C1 segment of cervical spinal cord (tissue), 14 donors: ENCODE results near the gene ACVR2B.

Experiments used
- DNase-seq, 14 donors: peaks; one replicate each; lab custom pipeline; 2025; lab: John Stamatoyannopoulos, UW

Gene ACVR2B

DNA sequence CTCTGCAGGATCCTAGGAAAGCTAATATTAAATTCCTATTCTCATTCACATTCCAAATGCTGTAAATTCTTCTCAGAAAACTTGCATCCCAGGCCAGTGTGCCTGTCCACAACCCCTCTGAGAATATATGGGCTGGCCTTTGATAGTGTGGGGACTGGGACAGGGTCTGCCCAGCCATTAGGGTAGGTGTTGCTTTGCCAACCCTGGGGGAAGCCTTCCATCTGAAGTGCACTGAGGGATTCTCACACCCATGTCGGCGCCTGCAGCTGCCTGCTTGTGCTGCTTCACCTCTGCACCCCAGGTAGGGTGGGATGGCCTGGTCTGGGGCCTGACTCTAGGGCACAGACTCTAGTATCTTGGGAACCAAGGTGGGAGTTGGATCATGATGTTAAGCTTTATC is 27.2 kb downstream of the ACVR2B start:
- no peak for DNase-seq

DNA sequence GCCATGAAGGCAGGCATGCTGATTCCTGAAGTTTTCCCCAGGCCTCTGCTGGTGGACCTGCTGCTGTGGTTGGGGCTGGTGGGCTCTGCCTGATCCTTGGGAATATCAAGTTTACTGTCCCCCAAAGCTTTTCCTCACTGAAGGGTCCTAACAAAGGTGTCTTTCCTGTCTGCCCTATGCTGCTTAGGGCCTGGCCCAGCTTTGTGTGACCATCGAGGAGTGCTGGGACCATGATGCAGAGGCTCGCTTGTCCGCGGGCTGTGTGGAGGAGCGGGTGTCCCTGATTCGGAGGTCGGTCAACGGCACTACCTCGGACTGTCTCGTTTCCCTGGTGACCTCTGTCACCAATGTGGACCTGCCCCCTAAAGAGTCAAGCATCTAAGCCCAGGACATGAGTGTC is 29.3 kb downstream of the ACVR2B start:
- no peak for DNase-seq

DNA sequence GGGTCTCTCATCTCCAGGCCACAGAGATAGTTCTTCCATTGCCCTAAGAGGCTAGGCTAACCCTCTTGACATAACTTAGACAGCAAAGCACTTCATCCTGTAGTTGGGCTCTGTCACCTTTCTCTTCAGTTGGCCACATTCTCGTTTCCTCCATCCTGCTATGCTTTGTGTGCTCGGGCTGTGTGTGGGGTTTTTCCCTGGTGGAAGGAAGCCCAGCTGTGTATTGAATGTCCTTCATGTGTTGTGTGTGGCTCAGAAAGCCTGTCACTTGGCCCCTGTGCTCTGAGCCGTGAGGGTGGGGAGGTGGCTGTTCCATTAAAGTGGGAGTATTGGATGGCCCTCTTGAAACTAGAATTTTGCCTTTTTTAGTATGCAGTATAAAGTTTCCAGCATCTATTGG is 33.6 kb downstream of the ACVR2B start:
- DNase-seq = no peak

DNA sequence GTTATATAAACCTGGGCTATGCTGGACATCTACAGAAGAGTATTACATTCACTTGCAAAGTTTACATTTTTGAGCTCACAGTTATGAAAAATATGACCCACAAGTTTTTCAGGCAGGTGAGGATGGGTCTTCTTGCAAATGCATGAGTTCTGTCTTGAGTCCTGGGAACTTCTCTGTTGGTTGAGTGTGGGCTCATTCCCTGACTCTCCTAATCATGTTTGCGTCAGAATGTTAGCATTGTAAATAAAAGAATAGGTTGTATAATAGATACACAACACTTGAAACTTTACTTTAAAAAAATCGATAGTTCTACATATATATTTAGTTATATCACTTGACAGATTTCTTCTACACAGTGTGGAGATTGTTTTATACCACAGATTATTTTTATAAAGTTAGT is 35.3 kb downstream of the ACVR2B start:
- no peak for DNase-seq

DNA sequence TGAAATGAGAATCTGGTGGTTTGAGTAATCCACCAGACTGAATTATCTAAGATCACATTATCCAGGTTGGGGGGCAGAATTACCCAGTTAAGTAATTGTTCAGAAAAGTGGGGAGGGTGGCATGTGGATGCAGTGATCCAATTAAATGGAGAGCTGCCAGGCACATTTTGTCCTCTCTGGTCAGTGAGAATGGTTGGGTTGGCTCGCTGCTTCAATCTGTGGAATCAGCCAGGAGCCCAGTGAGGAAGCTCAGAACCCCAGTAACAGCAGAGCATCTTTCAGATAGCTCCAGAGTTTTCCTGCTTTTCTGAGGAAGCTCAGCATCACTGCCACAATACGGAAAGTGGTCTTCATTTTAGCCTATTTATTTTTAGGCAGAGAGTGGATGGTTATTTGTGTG is 36.1 kb downstream of the ACVR2B start:
- peak in 2 of 14 donors; percentile 19 to 86 for DNase-seq

DNA sequence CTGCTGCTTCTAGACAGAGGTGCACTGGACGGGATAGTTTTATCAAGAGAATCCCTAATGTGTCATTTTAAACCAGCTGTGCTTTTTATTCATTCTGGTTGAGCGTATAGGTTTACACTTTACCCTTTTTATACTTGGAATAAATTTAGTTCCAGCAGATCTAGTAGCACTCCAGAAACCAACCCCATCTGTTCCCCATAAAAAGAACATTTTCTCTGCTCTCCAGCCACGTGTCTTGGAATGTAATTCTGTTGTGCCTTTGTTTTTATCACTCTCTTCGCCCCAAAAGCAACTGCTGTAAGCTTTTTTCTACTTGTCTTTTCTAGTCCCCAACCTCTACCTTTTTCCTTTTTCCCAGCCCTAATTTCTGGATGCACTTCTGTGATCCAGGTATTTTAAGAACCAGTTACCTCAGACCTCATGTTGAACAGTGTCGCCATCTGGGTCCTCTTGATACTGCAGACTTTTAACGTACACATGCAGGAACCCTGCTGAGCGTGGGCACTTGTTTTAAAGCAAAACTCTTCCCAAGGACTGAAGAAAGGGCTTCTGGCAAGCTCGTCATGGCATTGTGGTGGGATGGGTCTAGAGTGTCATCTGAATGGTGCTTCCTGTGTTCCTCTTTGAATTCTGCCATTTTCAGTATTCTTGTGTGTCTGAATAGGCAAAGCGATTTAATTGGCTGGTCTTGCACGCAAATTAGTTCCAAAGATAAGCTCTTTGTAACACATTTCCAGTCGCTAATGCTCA is 36.8 kb downstream of the ACVR2B start:
- peak in 1 of 14 donors; percentile 79 for DNase-seq

DNA sequence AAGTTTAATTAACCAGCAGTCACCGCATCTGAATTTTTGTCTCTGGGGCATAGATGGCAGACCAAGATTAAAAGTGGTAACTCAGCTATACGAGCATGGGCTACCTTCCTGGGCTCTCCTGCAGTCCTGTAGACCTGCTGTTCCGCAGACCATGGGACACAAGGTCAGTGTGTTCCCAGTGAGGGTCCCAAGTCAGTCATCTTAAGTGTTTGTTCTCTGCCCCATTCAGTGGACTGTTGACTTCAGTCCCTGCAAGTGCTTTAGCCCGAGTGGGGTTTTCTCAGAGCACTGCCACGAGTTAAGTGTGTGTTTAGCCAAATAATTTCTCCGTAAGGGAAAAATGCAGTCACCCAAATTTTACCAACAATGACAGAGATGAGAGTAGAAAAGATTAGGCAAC is 37.5 kb downstream of the ACVR2B start:
- DNase-seq = peak in 1 of 14 donors; percentile 8

DNA sequence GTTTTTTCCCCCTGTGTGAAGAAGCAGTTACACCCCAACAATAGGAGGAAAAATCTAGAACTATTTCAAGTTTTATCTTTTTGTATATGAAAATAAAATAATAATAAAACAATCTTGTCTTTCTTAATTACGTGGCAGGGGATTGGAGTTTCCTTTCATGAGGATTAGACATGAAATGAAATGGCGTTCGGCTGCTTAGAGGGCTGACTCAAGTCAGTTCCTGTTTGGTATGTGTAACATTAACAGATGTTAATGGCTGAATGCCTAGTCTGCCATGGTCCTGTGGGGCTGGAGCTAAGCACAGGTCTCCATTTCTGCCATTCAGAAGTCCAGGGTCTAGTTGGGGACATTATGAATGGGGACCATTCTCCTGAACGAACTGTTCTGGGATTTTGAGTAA is 39.3 kb downstream of the ACVR2B start:
- DNase-seq = no peak

DNA sequence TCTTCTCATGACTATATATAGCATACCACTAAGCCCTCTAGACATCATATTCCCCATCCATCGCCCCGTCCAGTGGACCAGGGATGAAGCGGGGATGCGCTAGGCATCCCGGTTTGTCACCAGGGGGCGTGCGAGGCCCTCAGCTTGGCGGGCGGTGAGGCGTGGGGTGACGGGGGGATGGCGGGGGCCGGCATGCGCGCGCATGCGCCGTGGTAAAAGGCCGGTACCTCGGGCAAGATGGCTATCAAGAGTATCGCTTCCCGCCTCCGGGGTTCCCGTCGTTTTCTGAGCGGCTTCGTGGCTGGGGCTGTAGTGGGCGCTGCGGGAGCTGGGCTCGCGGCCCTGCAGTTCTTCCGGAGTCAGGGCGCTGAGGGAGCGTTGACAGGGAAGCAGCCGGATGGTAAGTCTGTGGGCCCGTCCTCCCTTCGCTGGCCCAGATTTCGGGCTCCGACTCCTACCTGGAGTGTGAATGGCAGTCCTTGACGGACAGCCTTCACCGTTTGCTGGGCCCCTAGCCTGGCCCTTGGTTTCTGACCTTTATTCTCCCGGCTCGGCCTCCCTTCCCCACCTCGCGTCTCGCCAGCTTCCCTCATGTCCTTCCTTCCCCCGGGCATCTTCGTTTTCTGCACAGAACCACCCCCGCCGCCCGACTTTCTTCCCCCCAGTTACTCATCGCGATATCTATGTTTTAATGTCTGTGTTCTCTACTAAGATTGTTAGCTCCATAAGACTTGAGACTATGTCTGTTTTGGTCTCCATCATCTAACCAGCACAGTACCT is 42.6 kb downstream of the ACVR2B start, which contains the start of gene EXOG:
Gene EXOG, plus strand, starts transcription at position 210 of the 780 bp plus-strand sequence. Its CDS starts 28 bp downstream, at position 238.
- peak; percentile 53 to 98 (median 90) for DNase-seq

DNA sequence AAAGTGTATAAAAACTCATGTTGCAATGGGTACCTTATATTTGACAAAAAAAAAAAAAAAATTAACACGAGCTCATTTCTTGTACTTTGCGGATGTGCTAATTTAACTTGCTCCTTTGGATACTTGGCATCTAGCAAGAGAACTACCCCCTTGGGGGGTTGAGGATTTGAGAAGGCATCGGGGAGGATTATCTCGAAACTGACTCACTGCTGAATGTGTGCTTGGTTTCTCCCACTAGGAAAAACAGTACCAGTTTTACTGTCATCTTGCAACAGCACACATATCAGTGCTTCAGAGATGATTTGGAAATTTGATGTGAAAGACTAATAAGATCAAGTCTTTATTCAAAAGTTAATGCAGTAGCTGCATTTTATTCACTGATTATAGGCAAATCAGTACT is 43.3 kb downstream of the ACVR2B start:
- no peak for DNase-seq

DNA sequence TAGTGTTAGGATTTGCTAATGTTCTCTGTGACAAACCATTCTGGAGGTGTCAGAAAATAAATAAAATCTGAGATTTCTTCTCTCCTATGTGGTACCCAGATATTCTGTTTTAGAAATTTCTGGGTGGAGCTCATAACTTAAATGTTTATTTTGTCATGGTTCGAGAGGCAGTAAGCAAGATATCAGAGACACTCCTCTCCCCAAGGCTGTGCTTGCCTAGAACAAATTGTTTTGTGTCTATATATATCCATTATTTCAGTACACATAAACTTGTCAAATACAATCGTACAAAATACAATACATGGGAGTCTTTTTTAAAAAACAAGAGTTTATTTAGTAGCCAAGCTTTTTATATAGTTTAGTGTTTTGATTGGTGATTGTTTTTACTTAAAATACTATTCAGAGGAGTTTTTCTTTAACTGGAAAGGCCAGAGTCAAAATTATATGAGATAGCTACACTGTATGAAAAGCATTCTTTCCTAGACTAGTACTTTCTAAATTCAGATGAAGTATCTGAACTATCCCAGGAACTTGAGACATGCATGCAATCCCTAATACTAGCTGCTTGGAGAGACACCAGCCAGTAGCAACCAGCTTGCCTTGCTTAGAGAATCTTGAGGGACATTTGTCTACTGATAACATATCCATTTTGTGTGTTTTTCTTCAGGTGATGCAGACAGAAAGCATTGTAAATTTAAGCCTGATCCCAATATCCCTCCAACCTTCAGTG is 47.2 kb downstream of the ACVR2B start:
- DNase-seq = no peak

DNA sequence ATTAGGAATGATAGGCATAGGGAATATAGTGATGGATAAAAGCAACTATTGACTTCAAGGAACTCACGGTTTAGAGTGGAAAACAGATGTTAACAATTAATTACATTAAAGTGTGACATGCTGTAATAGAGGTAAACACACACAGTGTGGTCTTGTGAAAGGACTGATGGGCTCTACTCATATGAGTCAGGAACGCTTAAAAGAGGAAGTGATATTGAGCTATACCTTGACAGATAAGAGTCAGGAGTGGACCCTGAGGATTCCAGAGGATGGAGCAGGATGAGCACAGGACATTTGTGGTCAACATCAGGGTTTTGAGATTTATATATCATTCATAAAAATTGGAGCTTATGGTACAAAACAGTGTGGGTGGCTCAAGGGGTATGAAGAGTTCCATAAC is 53.4 kb downstream of the ACVR2B start:
- no peak for DNase-seq

DNA sequence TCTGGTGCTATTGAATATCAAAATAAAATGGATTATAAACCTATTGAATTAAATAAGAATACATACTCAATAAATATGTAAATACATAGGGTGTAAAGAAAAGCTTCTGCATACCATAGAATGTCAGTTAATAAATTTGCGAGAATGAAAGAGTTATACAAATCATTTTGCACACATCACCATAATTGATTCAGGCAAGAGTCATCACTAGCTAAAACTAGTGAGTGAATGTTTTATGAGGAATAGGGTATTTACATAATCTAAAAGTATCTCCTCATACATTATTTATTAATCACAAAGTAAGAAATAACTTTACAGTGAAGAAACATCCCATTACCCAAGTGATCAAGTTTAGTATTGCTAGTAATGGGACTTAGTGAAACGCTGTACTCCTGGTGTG is 56.0 kb downstream of the ACVR2B start:
- DNase-seq = no peak

DNA sequence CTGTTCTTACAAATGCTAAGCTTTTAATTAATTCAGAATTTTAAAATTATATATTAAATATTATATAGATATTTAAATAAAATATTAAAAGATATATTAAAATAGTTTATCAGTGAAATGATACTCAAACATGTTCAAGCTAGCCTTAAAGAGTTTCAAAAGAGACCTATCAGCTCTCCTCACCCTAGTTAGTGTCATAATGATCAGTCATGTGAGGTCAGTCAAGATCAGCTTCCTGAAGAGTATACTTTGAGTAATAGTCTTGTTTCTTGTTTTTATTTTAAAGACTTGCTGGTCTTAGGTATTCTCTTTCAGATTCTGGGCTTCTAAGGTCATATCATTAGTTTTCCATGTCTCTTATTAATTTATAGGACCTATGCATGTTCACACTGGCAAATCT is 56.9 kb downstream of the ACVR2B start:
- DNase-seq = no peak

DNA sequence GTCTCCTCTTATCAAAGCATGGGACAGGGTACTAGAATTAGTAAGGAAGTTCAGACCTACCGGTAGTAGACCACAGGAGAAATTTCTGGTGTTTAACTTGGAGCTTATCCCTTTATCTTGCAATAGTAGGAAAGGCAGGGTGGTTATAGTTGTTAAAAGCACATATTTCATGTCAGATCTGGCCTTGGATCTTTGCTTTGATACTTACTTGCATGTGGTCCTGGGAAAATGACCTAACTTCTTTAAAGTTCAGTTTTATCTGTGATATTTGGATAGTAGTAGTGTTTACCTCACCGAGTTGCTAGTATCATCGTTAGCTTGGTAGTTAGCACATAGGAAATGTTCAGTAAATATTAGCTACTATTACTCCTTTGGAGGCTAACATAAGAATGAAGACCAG is 57.9 kb downstream of the ACVR2B start:
- no peak for DNase-seq

DNA sequence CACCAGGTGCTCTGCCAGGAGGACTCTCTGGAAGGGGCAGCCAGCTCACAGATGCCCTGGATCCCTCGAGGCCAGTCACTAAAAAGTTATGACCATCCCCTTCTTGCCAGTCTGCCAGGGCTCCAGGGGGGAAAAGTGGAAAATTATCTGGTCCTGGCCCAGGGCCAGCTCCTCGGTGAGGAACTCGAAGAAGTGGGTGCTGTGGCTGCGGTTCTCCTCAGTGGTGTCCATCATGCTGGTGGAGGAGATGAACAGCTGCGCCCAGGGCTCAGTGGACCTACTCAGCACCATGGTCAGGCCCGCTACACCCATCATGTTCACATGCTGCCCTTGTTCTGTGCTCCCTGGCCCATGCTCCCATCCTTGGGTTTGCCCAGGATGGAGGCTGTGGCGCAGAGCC is 61.7 kb downstream of the ACVR2B start:
- no peak for DNase-seq

DNA sequence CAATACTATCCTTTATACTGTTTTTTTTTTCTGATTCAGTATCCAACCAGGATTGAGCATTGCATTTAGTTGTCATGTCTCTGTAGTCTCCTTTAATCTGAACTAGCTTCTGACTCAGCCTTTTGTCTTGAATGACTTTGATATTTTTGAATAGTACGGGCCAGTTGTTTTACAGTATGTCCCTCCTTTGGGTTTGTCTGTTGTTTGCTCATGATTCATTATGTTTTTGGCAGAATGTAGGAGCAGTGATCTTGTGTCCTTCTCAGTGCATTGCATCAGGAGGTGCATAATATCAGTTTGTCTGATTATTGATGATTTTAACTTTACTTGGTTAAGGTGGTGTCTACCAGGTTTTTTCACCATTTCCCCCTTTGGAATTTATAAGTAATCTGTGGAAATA is 63.0 kb downstream of the ACVR2B start:
- no peak for DNase-seq

DNA sequence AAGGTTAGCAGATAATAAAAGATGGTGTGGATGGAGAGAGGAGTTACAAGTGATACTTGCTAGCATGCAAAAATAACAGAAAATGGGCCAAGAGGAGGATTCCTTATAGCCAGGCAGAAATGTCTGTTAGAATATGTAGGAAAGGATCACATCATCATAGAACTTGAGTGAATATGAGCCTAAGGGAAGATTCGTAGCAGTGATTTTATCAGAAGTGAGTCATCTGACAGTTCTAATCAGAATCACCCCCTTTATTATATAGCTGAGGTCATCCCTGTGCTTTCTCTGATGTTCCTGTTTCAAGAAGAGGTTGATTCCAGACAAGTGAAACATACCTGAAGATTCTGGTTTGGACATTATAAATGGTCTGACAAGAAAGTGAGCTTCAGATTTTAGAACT is 65.3 kb downstream of the ACVR2B start:
- no peak for DNase-seq

DNA sequence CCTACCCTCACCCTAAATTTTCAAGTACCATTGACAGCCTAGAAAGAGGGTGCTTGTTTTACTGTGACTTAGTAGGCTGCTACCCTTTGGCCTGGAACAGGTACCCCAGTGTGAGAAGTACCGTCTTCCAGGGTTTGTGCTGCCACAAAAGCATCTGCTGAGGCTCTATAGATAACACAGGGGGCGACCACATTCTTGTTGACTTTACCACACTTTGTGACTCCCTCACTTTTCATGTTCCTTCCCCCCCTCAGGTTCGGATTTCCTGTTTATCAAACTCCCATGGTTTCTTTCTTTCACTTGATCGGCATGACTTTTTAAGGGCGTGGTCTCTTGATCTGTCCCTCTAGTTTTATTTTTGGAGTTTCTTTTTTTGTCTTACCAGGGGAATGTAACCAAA is 66.0 kb downstream of the ACVR2B start:
- no peak for DNase-seq

DNA sequence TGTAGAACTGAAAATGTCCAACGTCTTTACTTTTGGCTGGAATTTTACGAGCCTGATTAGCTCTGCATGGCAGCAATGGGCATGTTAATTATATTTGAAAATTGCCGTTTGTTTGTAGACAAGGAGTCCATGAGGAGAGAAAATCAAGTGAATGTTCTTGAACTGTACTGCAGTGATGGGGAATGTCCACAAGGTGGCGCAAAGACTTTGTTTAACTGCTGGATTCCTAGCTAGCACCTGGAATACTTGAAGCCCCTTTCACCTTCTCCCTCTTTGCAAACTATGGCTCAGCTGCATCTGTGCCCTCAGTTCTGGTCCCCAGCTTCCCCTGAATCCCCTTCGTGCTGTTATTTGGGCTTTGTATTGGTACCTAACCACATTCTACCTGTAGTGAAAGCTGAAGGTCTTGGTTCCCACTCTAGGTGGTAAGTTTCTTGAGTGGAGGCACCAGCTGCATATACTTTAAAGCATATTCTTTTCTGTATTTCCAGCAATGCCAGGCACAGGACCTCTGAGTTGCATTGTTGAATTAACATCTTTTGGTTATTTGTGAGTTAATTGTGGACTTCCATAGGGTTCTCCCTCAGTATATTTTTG is 67.8 kb downstream of the ACVR2B start:
- DNase-seq = peak in 7 of 14 donors; percentile 3 to 33 (median 16)

DNA sequence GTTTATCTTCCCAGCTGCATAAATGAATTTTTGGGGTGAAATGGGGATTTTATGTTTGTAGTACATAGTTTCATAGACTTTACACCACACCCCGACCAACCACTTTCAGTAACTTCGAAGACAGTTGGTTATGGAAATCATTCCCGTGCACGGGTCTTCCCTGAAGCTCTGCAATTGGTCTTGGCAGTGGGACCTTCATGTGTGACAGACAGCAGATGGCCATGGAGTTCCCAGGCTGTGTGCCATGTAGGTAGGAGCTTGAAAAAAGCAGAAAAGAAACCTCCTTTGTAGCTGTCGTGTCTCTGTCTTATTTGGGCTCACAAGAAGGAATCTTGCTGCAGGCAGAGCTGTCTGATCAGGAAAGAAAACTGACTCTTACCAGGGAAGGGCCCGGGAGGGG is 68.3 kb downstream of the ACVR2B start:
- DNase-seq = peak in 1 of 14 donors; percentile 82

DNA sequence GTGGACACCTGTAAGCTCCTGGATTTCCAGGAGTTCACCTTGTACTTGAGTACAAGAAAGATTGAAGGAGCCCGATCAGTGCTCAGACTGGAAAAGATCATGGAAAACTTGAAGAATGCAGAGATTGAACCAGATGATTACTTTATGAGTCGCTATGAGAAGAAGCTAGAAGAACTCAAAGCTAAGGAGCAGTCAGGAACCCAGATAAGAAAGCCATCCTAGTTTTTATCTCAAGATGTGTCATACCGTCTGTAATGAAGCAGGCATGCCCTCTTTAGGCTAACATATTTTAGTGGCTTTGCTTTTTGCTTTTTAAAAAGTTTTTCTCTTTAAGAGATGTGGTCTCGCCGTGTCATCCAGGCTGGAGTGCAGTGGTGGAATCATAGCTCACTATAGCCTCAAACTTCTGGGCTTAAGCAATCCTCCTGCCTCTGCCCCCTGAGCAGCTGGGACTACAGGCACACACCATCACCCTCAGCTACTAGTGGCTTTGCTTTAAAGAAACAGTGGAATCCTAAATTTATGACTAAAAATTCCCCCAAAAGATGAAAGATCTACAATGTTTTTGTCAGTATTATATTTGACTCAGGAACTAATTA is 70.5 kb downstream of the ACVR2B start:
- no peak for DNase-seq
